ENCODE data around the gene IDUA. TPM values are rescaled to one million over a fixed set of nuclear protein-coding genes. Genes with fewer than 3 reads are reported as not detected.

IDUA gene
- total RNA-seq, 1 donor: 21.7 TPM

GRCh38 chr4:965048-965765 is 21.6 kb upstream of the IDUA start:
- no peak for DNase-seq (ENCODE audit: low read depth)
- no peak overlapping the region for H3K4me3 ChIP-seq (ENCODE audit: low read depth, low read length)
- TF ChIP-seq CTCF (IDR thresholded peaks at IDR 0.05; ENCODE audit: insufficient read depth, low read length): no peak

GRCh38 chr4:965766-966134 is 21.1 kb upstream of the IDUA start:
- H3K4me3 ChIP-seq (ENCODE audit: low read depth, low read length): no peak overlapping the region
- TF ChIP-seq CTCF (IDR thresholded peaks at IDR 0.05; ENCODE audit: insufficient read depth, low read length): no peak
- no peak for DNase-seq (ENCODE audit: low read depth)

GRCh38 chr4:966266-967112 is 20.4 kb upstream of the IDUA start:
- DNase-seq (ENCODE audit: low read depth): no peak
- no peak overlapping the region for H3K4me3 ChIP-seq (ENCODE audit: low read depth, low read length)
- no peak for TF ChIP-seq CTCF (IDR thresholded peaks at IDR 0.05; ENCODE audit: insufficient read depth, low read length)

GRCh38 chr4:967113-968104 is 19.4 kb upstream of the IDUA start:
- no peak overlapping the region for H3K4me3 ChIP-seq (ENCODE audit: low read depth, low read length)
- DNase-seq (ENCODE audit: low read depth): no peak
- no peak for TF ChIP-seq CTCF (IDR thresholded peaks at IDR 0.05; ENCODE audit: insufficient read depth, low read length)

- no peak for DNase-seq (ENCODE audit: low read depth)
- TF ChIP-seq CTCF (IDR thresholded peaks at IDR 0.05; ENCODE audit: insufficient read depth, low read length): no peak
- no peak overlapping the region for H3K4me3 ChIP-seq (ENCODE audit: low read depth, low read length)
Observed at GRCh38 chr4:968221-968620, 18.6 kb upstream of the IDUA start.

- TF ChIP-seq CTCF (IDR thresholded peaks at IDR 0.05; ENCODE audit: insufficient read depth, low read length): no peak
- DNase-seq (ENCODE audit: low read depth): no peak
- H3K4me3 ChIP-seq (ENCODE audit: low read depth, low read length): no peak overlapping the region
Observed at GRCh38 chr4:968621-969394, 18.0 kb upstream of the IDUA start.

Measured in fibroblast of the aortic adventitia (primary cell).